ENCODE results near the gene CSNK1E. TPM values are rescaled to one million over a fixed set of nuclear protein-coding genes. Genes with fewer than 3 reads are reported as not detected.

Gene CSNK1E
- total RNA-seq, 1 donor from 2014 or later: 208 TPM

GRCh38 chr22:38270091-38270992 lies 46.9 kb downstream of the CSNK1E start:
- no peak for DNase-seq (ENCODE audit: low read depth)
- TF ChIP-seq CTCF (IDR thresholded peaks at IDR 0.05; ENCODE audit: insufficient read depth, low read length, poor library complexity, severe bottlenecking): no peak
- no peaks in the 10 kb centered on the region for H3K36me3 ChIP-seq (ENCODE audit: control insufficient read depth, insufficient read depth, low read length)
- no peaks in the 10 kb centered on the region for H3K27me3 ChIP-seq (ENCODE audit: control insufficient read depth, insufficient read depth, low read length)
- H3K4me3 ChIP-seq (ENCODE audit: low read depth, low read length): no peak overlapping the region

- peaks cover 2% of the 10 kb centered on the region for H3K36me3 ChIP-seq (ENCODE audit: control insufficient read depth, insufficient read depth, low read length)
- DNase-seq (ENCODE audit: low read depth): no peak
- no peaks in the 10 kb centered on the region for H3K27me3 ChIP-seq (ENCODE audit: control insufficient read depth, insufficient read depth, low read length)
- H3K4me3 ChIP-seq (ENCODE audit: low read depth, low read length): no peak overlapping the region
- no peak for TF ChIP-seq CTCF (IDR thresholded peaks at IDR 0.05; ENCODE audit: insufficient read depth, low read length, poor library complexity, severe bottlenecking)
These were observed 47.8 kb downstream of the CSNK1E start for GRCh38 chr22:38269466-38269865.

GRCh38 chr22:38267086-38267485 lies 50.1 kb downstream of the CSNK1E start:
- no peak for DNase-seq (ENCODE audit: low read depth)
- Histone ChIP-seq H3K36me3 (ENCODE audit: control insufficient read depth, insufficient read depth, low read length) (peaks cover 2% of the 10 kb centered on the region), H3K27me3 (ENCODE audit: control insufficient read depth, insufficient read depth, low read length) (no peaks in the 10 kb centered on the region), H3K4me3 (ENCODE audit: low read depth, low read length) (no peak overlapping the region)
- TF ChIP-seq CTCF (IDR thresholded peaks at IDR 0.05; ENCODE audit: insufficient read depth, low read length, poor library complexity, severe bottlenecking): no peak

- DNase-seq (ENCODE audit: low read depth): no peak
- peaks cover 2% of the 10 kb centered on the region for H3K36me3 ChIP-seq (ENCODE audit: control insufficient read depth, insufficient read depth, low read length)
- no peak overlapping the region for H3K4me3 ChIP-seq (ENCODE audit: low read depth, low read length)
- no peaks in the 10 kb centered on the region for H3K27me3 ChIP-seq (ENCODE audit: control insufficient read depth, insufficient read depth, low read length)
- TF ChIP-seq CTCF (IDR thresholded peaks at IDR 0.05; ENCODE audit: insufficient read depth, low read length, poor library complexity, severe bottlenecking): no peak
These were observed 51.1 kb downstream of the CSNK1E start for GRCh38 chr22:38266120-38266519.

- no peak for TF ChIP-seq CTCF (IDR thresholded peaks at IDR 0.05; ENCODE audit: insufficient read depth, low read length, poor library complexity, severe bottlenecking)
- no peak for DNase-seq (ENCODE audit: low read depth)
- Histone ChIP-seq H3K27me3 (ENCODE audit: control insufficient read depth, insufficient read depth, low read length) (no peaks in the 10 kb centered on the region), H3K4me3 (ENCODE audit: low read depth, low read length) (no peak overlapping the region), H3K36me3 (ENCODE audit: control insufficient read depth, insufficient read depth, low read length) (peaks cover 2% of the 10 kb centered on the region)
These were observed 52.9 kb downstream of the CSNK1E start for GRCh38 chr22:38264322-38264843.

All from kidney epithelial cell (primary cell).